Activated gamma-delta T cell treated with Interleukin-2 at 50 U/mL for 16 hours (primary cell): ENCODE measurements around the gene MAPK8.

Source experiments
- DNase-seq: peaks from one replicate; pipeline ENCODE4 v3.0.0-alpha.2; 2020

MAPK8 gene

DNA sequence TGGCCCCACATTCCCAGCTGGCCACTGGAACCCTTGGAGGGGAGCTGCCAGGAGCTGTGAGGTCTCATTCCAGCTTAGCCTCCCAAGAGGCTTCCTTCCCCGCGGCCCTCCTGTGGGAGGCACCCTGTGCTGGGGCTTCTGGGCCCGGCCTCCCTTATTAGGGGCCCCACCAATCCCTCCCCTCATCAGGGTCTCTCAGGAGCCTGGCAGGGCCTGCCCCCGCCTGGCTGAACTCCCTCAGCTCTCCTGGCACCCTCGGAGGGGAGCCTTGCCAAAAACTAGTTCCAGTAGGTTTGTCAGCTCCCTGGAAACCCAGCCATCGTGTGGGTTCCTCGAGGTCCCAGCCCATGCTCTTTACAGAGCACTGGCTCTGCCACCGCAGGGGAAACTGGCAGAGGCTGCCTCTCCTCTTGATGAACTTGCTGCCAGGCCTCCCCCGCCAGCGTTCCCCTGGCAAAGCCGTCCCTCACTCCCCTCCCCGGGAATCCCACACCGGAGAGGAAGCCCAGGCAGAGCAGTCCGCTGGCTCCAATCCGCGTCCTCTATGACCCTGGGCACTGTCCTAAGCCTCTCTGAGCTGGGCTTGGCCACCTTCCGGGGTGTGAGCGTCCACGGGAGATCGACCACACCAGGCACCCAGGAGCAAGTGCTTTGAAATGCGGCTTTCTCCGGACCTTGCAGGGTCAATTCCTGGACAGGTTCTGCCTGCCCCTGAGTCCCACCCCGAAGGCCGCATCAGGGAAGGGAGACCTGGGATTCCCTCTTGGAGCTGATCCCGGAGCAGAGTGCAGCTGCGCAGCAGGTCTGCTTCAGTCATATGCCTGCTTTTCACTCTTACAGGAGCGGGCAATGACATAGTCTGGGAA lies 158.6 kb downstream of the MAPK8 start:
- DNase-seq, result no peak

DNA sequence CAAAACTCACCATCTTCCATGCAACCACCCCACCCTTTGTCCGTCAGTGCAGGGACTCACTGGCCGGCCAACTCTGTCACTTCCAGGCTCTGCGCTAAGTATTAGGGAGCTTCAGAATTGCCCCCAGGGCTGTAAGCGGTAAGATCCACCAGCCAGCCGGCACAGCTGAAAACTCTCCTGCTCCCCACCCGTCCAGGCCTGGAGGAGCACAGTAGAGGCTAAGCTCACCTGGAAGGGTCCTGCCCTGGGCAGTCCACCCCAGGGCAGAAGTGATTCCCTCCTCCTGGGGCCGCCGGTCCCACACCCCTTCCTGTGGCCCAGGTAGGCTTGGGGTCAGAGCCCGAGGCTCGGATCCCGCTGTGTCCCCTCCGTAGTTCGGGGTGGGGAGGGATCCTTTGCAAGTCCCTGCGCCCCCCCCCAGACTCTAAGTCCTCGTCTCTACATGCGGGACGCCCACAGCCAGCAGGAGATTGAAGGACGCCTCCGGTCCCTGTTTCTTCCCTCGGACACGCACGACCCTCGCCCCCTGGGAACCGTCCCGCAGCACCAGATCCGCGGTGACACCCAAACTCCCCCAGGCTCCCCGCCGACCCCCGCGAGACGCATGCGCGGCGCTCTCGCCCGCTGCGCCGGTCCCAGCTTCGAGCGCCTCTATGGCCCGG lies 159.5 kb downstream of the MAPK8 start:
- no peak for DNase-seq

- DNase-seq, result no peak
Measured at GRCh38 chr10:48466611-48467240, 160.2 kb downstream of the MAPK8 start.

DNA sequence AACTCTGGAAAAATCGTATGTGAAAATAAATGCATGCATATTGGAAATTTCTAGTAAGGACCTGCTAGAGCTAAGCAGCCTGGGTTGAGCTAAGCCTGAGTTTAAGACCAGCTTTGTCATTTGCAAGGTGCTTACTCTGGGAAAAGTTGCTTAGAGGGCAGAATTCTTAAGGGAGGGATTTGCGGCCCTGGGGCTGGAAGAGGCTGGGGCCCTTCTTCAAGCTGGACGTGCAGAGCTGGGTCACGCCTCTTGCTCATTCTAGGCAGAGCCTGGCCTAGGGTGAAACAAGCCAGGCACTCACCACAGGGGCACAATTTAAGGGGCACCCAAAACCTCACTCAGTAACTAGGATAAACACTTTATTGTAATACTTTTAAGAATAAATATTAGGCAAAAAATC lies 161.2 kb downstream of the MAPK8 start:
- DNase-seq, result no peak

DNA sequence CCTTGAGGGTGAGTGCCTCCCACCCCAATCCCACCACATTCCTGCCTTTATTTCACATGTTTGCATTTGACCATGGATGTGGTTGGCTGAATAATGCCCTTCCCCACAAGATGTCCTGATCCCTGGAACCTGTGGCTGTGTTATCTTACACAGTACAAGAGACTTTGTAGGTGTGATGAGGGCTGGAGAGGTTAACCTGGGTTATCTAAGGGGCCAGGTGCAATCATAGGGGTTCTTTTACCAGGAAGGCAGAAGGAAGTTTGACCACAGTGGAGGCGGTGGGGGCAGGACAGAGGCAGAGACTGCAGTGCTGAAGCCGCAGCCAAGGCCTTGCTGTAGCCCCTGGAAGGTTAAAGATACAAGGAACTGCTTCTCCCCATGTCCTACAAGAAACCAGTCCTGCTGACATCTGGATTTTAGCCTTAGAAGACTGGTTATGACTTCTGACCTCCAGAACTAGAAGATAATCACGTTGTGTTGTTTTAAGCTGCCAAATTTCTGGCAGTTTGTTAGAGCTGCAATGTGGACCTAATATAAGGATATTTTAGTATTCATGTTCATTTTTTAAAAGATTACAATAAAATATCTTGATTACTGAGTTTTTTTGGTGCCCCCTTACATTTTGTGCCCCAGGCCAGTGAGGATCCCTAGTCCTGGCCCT lies 161.8 kb downstream of the MAPK8 start:
- DNase-seq, result no peak

GRCh38 chr10:48468866-48469511 lies 162.5 kb downstream of the MAPK8 start:
- DNase-seq, result no peak

- DNase-seq, result no peak
Measured at GRCh38 chr10:48469516-48470020, 163.1 kb downstream of the MAPK8 start.

DNA sequence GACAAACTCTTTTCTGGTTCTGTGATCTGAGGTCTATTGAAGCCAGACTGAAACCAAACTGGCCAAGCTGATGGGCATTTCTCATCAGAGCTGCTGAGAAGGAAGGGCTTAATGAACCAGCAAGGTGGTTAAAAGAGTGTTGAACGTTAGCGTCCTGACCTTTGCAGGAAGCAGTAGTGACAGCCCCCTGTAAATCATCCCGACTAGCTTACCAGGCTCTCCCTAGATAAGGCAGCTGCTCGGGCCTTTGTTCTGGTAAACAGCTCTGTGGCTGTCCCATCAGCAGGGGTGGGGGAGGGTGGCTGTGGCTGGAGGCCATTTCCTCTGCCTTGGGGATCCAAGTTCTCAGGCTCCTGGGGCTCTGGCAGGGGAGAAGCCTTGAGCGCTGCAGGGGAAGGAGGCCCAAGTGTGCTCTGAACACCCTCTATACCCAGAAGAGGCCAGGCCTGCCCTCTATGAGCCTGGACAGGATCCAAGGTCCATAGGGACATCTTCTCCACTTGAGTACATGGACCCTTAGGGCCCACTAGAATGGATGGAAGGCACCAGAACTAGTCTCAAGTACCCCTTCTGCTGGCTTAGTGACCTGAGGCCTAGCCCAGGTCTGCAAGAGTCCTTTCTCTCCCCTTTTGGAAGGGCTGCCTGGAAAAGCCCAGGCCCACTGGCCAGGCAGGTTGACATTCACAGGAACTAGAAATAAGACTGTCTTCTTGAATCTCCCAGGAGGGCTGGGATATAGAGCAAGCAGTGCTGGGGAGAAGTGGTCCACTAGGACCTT lies 163.8 kb downstream of the MAPK8 start:
- no peak for DNase-seq

DNA sequence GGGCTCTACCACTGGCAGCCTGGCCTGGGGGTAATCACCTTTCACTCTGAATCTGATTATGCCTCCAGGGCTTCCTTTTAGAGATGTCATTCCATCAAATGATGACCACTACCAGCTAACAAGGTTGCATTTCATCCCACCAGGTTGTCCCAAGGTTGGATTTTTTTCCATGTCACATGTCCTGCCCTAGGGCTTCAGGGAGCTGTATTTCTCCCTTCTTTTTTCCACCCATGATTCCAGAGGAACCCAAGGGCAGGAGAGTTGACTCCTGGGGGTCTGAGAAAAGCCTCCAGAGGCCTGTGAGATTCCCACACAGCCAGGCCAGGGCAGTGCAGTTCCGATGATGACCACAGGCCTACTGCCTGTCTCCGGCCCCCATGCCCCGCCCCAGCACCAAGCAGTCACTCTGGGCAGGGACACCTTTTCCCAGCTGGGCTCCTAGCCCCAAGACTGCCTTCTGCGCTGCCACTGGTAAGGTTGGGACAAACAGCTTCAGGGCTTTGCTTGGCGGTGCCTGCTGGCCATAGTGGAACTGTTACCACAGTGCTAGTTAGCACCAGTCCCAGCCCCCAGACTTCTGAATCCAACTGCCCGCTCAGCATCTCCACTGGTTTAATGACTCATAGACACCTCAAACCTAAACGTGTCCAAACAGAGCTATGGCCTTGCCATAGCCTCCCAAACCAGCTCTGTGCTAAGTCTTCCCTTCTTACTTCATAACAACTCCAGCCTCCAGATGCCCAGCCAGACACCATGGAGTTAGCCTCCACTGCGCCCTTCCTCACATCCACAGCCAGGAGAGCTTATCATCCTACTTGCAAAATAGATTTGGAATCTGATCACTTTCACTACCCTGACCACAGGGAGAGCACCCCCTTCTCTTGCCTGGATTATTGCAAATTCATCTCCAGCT lies 164.7 kb downstream of the MAPK8 start:
- no peak for DNase-seq

GRCh38 chr10:48472501-48473069 lies 166.1 kb downstream of the MAPK8 start:
- no peak for DNase-seq

- no peak for DNase-seq
Measured at GRCh38 chr10:48473704-48474103, 167.2 kb downstream of the MAPK8 start.

DNA sequence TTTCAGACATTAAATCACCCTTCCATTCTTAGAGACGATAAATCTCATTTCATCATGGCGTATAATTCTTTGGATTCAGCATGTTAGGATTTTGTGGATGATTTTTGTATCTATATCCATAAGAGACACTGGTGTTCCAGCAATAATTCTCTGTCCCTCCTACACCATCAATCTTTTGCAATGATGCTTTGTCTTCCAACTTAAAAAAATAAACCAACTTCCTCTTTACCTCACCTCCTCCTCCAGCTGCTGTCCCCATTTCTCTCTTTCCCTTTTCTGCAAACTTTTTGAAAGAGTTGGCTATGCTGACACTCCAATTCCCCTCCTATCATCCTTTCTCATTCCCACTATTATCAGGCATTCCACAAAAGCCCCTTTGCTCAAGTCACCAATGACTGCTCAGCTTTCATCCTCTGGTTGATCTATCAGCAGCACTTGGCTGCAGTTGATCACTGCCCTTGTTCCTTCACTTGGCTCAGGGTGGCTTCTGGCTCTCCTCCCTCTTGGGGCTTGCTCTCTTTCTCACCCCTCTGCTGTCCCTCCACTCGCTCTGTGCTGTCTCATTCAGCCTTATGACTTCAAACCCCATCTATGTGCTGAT lies 168.4 kb downstream of the MAPK8 start:
- no peak for DNase-seq

GRCh38 chr10:48475943-48476278 lies 169.4 kb downstream of the MAPK8 start:
- no peak for DNase-seq

GRCh38 chr10:48476279-48476982 lies 170.0 kb downstream of the MAPK8 start:
- DNase-seq, result no peak

- DNase-seq, result no peak
Measured at GRCh38 chr10:48477141-48477540, 170.7 kb downstream of the MAPK8 start.

- DNase-seq, result no peak
Measured at GRCh38 chr10:48477616-48478015, 171.1 kb downstream of the MAPK8 start.

DNA sequence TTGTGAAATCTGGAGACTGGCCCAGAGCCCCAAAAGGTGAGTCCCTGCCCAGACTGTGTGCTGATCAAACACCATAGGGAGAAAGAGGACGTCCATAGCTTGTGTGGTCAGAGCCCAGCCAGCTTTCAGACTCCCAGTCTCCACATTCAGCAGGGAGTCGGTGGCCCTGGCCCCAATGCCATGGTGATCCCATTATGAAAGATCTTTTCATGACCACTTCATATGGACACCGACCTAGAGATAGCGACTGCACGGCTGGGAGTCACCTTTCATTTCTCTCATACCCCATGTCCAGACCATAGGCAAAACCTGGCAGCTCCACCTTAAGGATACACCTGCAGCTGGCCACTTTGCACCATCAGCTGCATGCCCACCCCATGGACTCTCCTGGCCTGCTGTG lies 172.0 kb downstream of the MAPK8 start:
- DNase-seq, result no peak

DNA sequence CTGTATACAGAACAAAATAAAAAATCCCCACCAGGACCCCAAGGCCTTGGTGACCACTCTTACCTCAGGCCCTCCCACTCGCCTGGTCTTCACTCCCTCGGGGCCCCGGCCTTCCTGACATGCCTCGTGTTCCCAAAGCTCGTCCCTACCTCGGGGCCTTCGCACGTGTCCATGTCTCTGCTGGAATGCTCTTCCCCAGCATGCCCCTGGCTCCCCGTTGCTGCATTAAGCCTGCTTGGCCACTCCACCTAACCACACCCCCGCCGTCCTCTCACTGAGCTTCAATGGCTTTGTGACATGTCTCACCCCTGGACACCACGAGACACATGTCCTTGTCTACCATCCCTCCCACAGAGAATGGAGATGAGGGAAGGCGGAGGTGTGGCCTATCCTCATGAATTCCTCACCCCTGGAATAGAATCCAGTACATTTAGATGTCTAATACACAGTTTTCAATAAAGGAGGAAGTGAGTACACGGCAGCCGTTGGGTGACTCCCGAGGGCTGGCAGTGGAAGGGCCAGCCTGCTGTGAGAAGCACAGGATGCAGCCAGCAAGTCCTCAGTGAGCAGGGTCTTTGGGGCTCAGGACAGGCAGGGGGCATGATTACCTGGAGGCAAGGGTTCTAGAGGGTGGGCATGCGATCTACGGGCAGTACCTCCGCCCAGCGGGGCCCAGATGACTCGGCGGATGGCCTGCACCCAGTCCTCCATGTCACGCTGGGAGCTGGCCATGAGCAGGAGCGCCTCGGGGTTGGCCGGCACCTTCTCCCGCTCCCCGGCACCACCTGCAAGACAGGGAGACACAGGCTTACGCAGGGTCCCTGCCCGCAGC lies 172.7 kb downstream of the MAPK8 start:
- no peak for DNase-seq
